A549 treated with dexamethasone at 1 μM for 4 hours (cell line): ENCODE measurements around the gene CYLD. TPM values are rescaled to one million over a fixed set of nuclear protein-coding genes. Genes with fewer than 3 reads are reported as not detected.

Experiments used
- total RNA-seq: library from RNA; stranded (reverse); fragments of 200-300 nt; extraction: Qiagen RNA extraction; gene quantifications from 5 replicates; pipeline ENCODE4 v1.2.3, GENCODE V29; 2022

Gene CYLD
- total RNA-seq = 10.7 to 15.8 TPM (median 12.8 TPM) in 5 replicates

GRCh38 chr16:50741781-50742575 is at the start of gene CYLD:
CYLD (plus strand) TSS chr16:50742086; CDS start chr16:50749699, 7,613 bp downstream.

GRCh38 chr16:50692999-50693781 is 48.7 kb upstream of the CYLD start, which contains the start of gene NOD2:
NOD2 (plus strand) TSS chr16:50693606; CDS start chr16:50699496, 5,890 bp downstream.

Other genes starting within 250 kb of the CYLD start
- gene NKD1, start 193.7 kb upstream of the CYLD start, total RNA-seq = 0.12 to 0.49 TPM (median 0.30 TPM) in 5 replicates
- not detected in 5 replicates for gene SNX20, start 60.8 kb upstream of the CYLD start, total RNA-seq
- gene NOD2, start 48.5 kb upstream of the CYLD start, total RNA-seq = not detected in 5 replicates